Loucy (cell line): ENCODE measurements around the gene TUBD1.

Experiments
- CTCF ChIP-seq: fragments of 200-600 bp; sonication (generic); conservative IDR thresholded peaks from 2 replicates; pipeline ENCODE4 v1.5.1; 2014; ENCODE audit warnings: mild to moderate bottlenecking, antibody characterized with exemption, low read length
- EZH2phosphoT487 ChIP-seq: fragments of 200-600 bp; IDR thresholded peaks from 2 replicates; pipeline ENCODE4 v1.6.1; 2018; ENCODE audit warnings: antibody characterized with exemption, mild to moderate bottlenecking, moderate library complexity, borderline replicate concordance

- TF ChIP-seq CTCF: no peak
- TF ChIP-seq EZH2phosphoT487: no peak
These were observed 14.1 kb downstream of the TUBD1 start for GRCh38 chr17:59878624-59879023.
